Measurements from ENCODE around the gene MRLN. TPM values are rescaled to one million over a fixed set of nuclear protein-coding genes. Genes with fewer than 3 reads are reported as not detected.

The MRLN gene
- total RNA-seq, 1 donor from 2014 or later = not detected

GRCh38 chr10:59694936-59695335 is 58.3 kb downstream of the MRLN start:
- Histone ChIP-seq H3K4me1 (no peaks in the 10 kb centered on the region), H3K27me3 (no peaks in the 10 kb centered on the region), H3K9me3 (ENCODE audit: low read depth) (no peaks in the 10 kb centered on the region), H3K27ac (no peak overlapping the region), H3K36me3 (no peaks in the 10 kb centered on the region), H3K4me2 (no peak overlapping the region), H3K9ac (no peak overlapping the region), H4K20me1 (ENCODE audit: low read depth) (no peaks in the 10 kb centered on the region), H3K4me3 (no peak overlapping the region), H3K79me2 (ENCODE audit: low read depth) (peaks cover 15% of the 10 kb centered on the region), H3F3A (ENCODE audit: low read depth) (no peaks in the 10 kb centered on the region), H2AFZ (replicated peaks) (no peak overlapping the region)
- H3K27ac Mint-ChIP-seq = no peak overlapping the region
- no peak for DNase-seq (ENCODE audit: low spot score)
- H3K4me3 Mint-ChIP-seq = no peak overlapping the region
- TF ChIP-seq, protein P1, sequence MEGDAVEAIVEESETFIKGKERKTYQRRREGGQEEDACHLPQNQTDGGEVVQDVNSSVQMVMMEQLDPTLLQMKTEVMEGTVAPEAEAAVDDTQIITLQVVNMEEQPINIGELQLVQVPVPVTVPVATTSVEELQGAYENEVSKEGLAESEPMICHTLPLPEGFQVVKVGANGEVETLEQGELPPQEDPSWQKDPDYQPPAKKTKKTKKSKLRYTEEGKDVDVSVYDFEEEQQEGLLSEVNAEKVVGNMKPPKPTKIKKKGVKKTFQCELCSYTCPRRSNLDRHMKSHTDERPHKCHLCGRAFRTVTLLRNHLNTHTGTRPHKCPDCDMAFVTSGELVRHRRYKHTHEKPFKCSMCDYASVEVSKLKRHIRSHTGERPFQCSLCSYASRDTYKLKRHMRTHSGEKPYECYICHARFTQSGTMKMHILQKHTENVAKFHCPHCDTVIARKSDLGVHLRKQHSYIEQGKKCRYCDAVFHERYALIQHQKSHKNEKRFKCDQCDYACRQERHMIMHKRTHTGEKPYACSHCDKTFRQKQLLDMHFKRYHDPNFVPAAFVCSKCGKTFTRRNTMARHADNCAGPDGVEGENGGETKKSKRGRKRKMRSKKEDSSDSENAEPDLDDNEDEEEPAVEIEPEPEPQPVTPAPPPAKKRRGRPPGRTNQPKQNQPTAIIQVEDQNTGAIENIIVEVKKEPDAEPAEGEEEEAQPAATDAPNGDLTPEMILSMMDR (IDR thresholded peaks at IDR 0.05) = no peak
- TF ChIP-seq EZH2phosphoT487 (IDR thresholded peaks at IDR 0.05) = no peak
- no peak for TF ChIP-seq EZH2 (IDR thresholded peaks at IDR 0.05)
- no peaks in the 10 kb centered on the region for H3K4me1 Mint-ChIP-seq
- no peaks in the 10 kb centered on the region for H3K27me3 Mint-ChIP-seq (ENCODE audit: insufficient read depth, low read depth)
- H3K9me3 Mint-ChIP-seq = peaks cover 3% of the 10 kb centered on the region
- H3K36me3 Mint-ChIP-seq = peaks cover 2% of the 10 kb centered on the region

DNA sequence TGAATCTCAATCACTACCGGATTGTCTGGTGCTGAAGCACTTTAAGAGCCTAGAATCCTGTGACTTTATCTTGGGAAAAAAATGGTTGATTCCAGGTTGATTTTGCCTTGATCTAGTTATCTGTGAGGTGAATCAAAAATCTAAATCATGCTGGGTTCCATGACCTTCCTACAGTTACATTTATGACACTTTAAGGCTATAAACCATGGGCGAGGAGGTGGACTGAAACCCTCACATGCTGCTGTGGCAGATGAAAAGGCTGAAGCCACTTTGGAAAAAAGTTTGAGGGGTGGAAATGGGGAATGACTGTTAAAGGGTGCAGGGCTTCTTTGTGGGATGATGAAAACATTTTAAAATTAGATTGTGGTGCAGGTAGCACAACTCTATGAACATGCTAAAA is 61.1 kb downstream of the MRLN start:
- Histone ChIP-seq H3K79me2 (ENCODE audit: low read depth) (peaks cover 9% of the 10 kb centered on the region), H3K4me3 (no peak overlapping the region), H3K27ac (no peak overlapping the region), H2AFZ (replicated peaks) (no peak overlapping the region), H3F3A (ENCODE audit: low read depth) (no peaks in the 10 kb centered on the region), H3K27me3 (no peaks in the 10 kb centered on the region), H4K20me1 (ENCODE audit: low read depth) (no peaks in the 10 kb centered on the region), H3K4me1 (no peaks in the 10 kb centered on the region), H3K36me3 (no peaks in the 10 kb centered on the region), H3K9ac (no peak overlapping the region), H3K9me3 (ENCODE audit: low read depth) (no peaks in the 10 kb centered on the region), H3K4me2 (no peak overlapping the region)
- peaks cover 2% of the 10 kb centered on the region for H3K36me3 Mint-ChIP-seq
- H3K9me3 Mint-ChIP-seq = peaks cover 3% of the 10 kb centered on the region
- H3K27ac Mint-ChIP-seq = no peak overlapping the region
- H3K4me3 Mint-ChIP-seq = no peak overlapping the region
- TF ChIP-seq EZH2phosphoT487 (IDR thresholded peaks at IDR 0.05) (no peak), EZH2 (IDR thresholded peaks at IDR 0.05) (no peak)
- TF ChIP-seq, protein P1 (IDR thresholded peaks at IDR 0.05) = no peak
- H3K4me1 Mint-ChIP-seq = no peaks in the 10 kb centered on the region
- DNase-seq (ENCODE audit: low spot score) = no peak
- no peaks in the 10 kb centered on the region for H3K27me3 Mint-ChIP-seq (ENCODE audit: insufficient read depth, low read depth)

DNA sequence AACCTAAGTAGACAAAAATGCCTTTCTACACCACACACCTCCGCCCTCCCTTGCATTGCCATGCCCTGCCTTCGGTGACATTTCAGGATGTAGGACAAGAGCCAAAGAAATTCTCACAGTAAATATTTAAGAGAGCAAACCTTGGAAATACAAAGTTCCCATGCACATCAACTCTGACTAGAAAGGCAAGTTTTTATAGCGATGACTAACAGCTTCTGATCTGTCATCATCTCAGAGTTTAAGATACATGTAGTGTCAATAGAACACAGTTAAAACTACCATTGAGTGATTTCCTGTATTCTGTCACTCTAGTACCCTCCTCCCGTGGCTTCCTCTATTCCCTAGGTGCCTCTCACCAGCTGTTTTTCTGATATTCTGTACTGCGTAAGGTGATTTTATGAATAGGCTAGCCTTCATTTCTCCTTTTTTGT is 64.3 kb downstream of the MRLN start:
- no peaks in the 10 kb centered on the region for H3K36me3 ChIP-seq
- no peak overlapping the region for H3K27ac ChIP-seq
- Mint-ChIP-seq H3K4me1 (no peaks in the 10 kb centered on the region), H3K9me3 (no peaks in the 10 kb centered on the region), H3K36me3 (peaks cover 2% of the 10 kb centered on the region), H3K27me3 (ENCODE audit: insufficient read depth, low read depth) (no peaks in the 10 kb centered on the region), H3K4me3 (no peak overlapping the region), H3K27ac (no peak overlapping the region)
- no peaks in the 10 kb centered on the region for H3K27me3 ChIP-seq
- peaks cover 4% of the 10 kb centered on the region for H3K79me2 ChIP-seq (ENCODE audit: low read depth)
- no peak for DNase-seq (ENCODE audit: low spot score)
- peaks cover 12% of the 10 kb centered on the region for H3F3A ChIP-seq (ENCODE audit: low read depth)
- no peak overlapping the region for H2AFZ ChIP-seq (replicated peaks)
- H3K4me3 ChIP-seq = no peak overlapping the region
- TF ChIP-seq, protein P1 (IDR thresholded peaks at IDR 0.05) = no peak
- TF ChIP-seq EZH2phosphoT487 (IDR thresholded peaks at IDR 0.05) (no peak), EZH2 (IDR thresholded peaks at IDR 0.05) (no peak)
- no peak overlapping the region for H3K9ac ChIP-seq
- H4K20me1 ChIP-seq (ENCODE audit: low read depth) = peaks cover 6% of the 10 kb centered on the region
- H3K9me3 ChIP-seq (ENCODE audit: low read depth) = no peaks in the 10 kb centered on the region
- no peak overlapping the region for H3K4me2 ChIP-seq
- peaks cover 11% of the 10 kb centered on the region for H3K4me1 ChIP-seq

Data from neural progenitor cell (in vitro differentiated cells).